Stimulated activated naive CD8-positive, alpha-beta T cell treated with anti-CD3 and anti-CD28 coated beads, Interleukin-15, amount 100 ng/mL, for 72 hours (primary cell): ENCODE measurements around the gene SYT9.

Source experiments
- ATAC-seq: fragments of 150-1000 bp; cut with Tn5 transposase; 2 replicates; pipeline ENCODE4 v1.10.0; 2021; ENCODE audit warnings: mild to moderate bottlenecking, moderate library complexity
- DNase-seq, 2 donors: peaks; one replicate each; pipeline ENCODE4 v3.0.0; 2021 to 2022
- H3K27ac Mint-ChIP-seq, 2 donors: one replicate each; pipeline ENCODE4 v1.8.0; 2022; ENCODE audit warnings: mild to moderate bottlenecking in 2 of 2, mixed read lengths in 2 of 2, moderate library complexity in 2 of 2
- H3K27me3 Mint-ChIP-seq: one replicate; pipeline ENCODE4 v1.8.0; 2022; ENCODE audit warnings: mixed read lengths
- H3K4me1 Mint-ChIP-seq: one replicate; pipeline ENCODE4 v1.8.0; 2022; ENCODE audit warnings: mild to moderate bottlenecking, mixed read lengths
- H3K4me3 Mint-ChIP-seq, 2 donors: one replicate each; pipeline ENCODE4 v1.8.0; 2022; ENCODE audit warnings: mild to moderate bottlenecking in 2 of 2, mixed read lengths in 2 of 2, moderate library complexity in 1 of 2
- H3K9me3 Mint-ChIP-seq, 2 donors: one replicate each; pipeline ENCODE4 v1.8.0; 2022; ENCODE audit warnings: mixed read lengths in 2 of 2

The SYT9 gene

DNA sequence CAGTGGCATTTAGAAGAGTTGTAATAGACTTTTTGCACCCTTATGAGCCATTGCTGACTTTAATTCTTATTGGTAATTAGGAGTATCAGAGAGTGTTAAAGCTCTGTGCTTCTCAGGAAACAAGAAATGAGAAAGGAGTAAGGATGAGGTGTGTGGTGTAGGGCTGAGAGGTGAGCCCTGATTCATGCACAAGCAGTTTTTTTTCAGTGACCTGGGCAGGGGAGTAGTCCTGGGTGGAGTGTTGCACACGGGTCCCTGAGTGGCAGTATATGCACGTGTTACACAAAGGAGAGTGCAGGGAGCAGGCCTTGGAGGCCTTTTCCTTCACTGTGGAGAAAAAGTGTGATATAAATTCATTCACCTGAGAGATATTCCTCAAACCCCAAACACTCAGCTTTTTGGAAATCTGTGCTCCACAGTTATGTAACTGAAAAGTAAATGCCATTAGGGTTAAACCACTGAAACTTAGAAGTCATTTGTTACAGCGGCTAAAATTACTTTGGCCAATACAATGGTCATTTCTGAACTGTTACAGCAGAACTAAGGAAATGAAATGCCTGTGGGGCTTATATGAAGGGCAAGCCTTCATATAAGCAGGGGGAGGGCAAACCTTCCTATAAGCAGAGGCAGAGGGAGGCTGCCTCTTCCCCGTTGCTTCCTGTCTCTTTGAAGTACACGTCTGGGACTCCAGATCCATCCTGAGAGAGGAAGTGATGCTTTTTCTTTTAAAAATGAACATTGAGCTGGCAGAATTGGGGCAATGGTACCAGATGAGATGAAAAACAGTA is 171.0 kb downstream of the SYT9 start:
- Mint-ChIP-seq H3K4me3 (no peak overlapping the region), H3K27ac (peak overlapping the region in 1 of 2 donors; percentile 71)
- ATAC-seq, result peak; percentile 72

GRCh38 chr11:7423946-7424345 is 172.2 kb downstream of the SYT9 start:
- ATAC-seq (no peak), DNase-seq (no peak)
- H3K4me1 Mint-ChIP-seq, result peaks cover 14% of the 10 kb centered on the region
- no peak overlapping the region for H3K4me3 Mint-ChIP-seq
- no peaks in the 10 kb centered on the region for H3K27me3 Mint-ChIP-seq
- H3K9me3 Mint-ChIP-seq, result no peaks in the 10 kb centered on the region
- no peak overlapping the region for H3K27ac Mint-ChIP-seq

More for the DNA sequence above, 171.0 kb downstream of the SYT9 start:
- no peaks in the 10 kb centered on the region for H3K9me3 Mint-ChIP-seq
- DNase-seq, result no peak
- peaks cover 14% of the 10 kb centered on the region for H3K4me1 Mint-ChIP-seq
- no peaks in the 10 kb centered on the region for H3K27me3 Mint-ChIP-seq

GRCh38 chr11:7427733-7428132 is 176.0 kb downstream of the SYT9 start:
- DNase-seq (no peak), ATAC-seq (no peak)
- no peaks in the 10 kb centered on the region for H3K9me3 Mint-ChIP-seq

DNA sequence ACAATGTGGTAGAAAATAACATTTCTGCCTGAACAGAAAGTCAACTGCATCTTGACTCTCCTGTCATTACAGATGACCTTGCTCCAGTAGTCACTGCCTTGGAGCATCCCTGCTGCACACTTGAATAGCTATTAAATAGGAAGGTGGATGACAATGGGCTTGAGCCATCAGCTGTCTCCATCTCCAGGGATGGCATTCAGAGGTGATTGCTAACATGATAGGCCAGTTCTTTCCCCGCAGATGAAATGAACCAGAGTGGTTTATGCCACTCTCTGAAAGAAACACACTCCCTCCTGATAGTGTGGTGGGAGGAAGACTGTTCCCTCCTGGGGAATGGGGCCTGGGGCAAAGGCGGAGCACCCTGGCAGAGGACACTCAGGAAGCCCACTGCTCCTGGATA is 176.5 kb downstream of the SYT9 start:
- Mint-ChIP-seq H3K4me1 (peaks cover 3% of the 10 kb centered on the region), H3K27ac (no peak overlapping the region), H3K9me3 (no peaks in the 10 kb centered on the region), H3K4me3 (no peak overlapping the region), H3K27me3 (no peaks in the 10 kb centered on the region)
- no peak for DNase-seq
- no peak for ATAC-seq

More at GRCh38 chr11:7427733-7428132, 176.0 kb downstream of the SYT9 start:
- Mint-ChIP-seq H3K27me3 (no peaks in the 10 kb centered on the region), H3K4me1 (peaks cover 8% of the 10 kb centered on the region), H3K27ac (peak overlapping the region in 1 of 2 donors; percentile 48), H3K4me3 (no peak overlapping the region)

- ATAC-seq, result no peak
- H3K4me3 Mint-ChIP-seq, result no peak overlapping the region
- no peaks in the 10 kb centered on the region for H3K9me3 Mint-ChIP-seq
- H3K27me3 Mint-ChIP-seq, result no peaks in the 10 kb centered on the region
- no peak overlapping the region for H3K27ac Mint-ChIP-seq
- no peak for DNase-seq
- no peaks in the 10 kb centered on the region for H3K4me1 Mint-ChIP-seq
Measured at GRCh38 chr11:7430496-7430895, 178.8 kb downstream of the SYT9 start.

GRCh38 chr11:7435176-7435575 is 183.5 kb downstream of the SYT9 start:
- Mint-ChIP-seq H3K4me1 (peaks cover 8% of the 10 kb centered on the region), H3K4me3 (no peak overlapping the region), H3K27me3 (no peaks in the 10 kb centered on the region), H3K27ac (no peak overlapping the region), H3K9me3 (peaks cover 0 to 4% of the 10 kb centered on the region in 2 donors)
- DNase-seq, result no peak
- ATAC-seq, result no peak

DNA sequence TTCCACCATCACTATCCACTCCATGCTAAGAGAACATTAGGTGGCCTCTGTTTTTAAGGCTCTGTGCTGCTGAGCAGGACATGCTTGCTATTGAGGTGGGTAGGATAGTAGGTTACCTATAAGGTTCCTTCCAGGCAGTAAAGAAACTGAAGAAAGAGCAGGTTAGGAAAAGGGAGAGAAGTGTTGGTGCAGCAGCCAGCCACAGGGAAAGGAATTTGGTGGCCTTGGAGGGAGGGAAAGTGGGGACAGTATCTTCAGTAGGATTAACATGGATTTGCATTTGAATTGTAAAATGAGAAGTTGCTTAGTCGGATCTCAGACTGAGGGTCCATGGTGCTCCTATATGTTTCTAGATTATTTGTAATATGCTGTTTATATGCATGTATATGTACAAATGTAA is 184.4 kb downstream of the SYT9 start:
- Mint-ChIP-seq H3K27ac (peak overlapping the region; percentile 39 to 92), H3K9me3 (peaks cover 0 to 4% of the 10 kb centered on the region in 2 donors), H3K4me1 (peaks cover 8% of the 10 kb centered on the region), H3K4me3 (peak overlapping the region in 1 of 2 donors; percentile 38), H3K27me3 (no peaks in the 10 kb centered on the region)
- ATAC-seq, result no peak
- no peak for DNase-seq

GRCh38 chr11:7436657-7437056 is 185.0 kb downstream of the SYT9 start:
- peak overlapping the region; percentile 38 to 62 for H3K4me3 Mint-ChIP-seq
- peaks cover 0 to 4% of the 10 kb centered on the region in 2 donors for H3K9me3 Mint-ChIP-seq
- peaks cover 8% of the 10 kb centered on the region for H3K4me1 Mint-ChIP-seq
- peak in 1 of 2 donors; percentile 13 for DNase-seq
- H3K27ac Mint-ChIP-seq, result peak overlapping the region in 1 of 2 donors; percentile 92
- no peaks in the 10 kb centered on the region for H3K27me3 Mint-ChIP-seq
- ATAC-seq, result peak; percentile 69

- no peak overlapping the region for H3K4me3 Mint-ChIP-seq
- no peak overlapping the region for H3K27ac Mint-ChIP-seq
- DNase-seq, result no peak
- H3K4me1 Mint-ChIP-seq, result peaks cover 8% of the 10 kb centered on the region
- no peaks in the 10 kb centered on the region for H3K27me3 Mint-ChIP-seq
- H3K9me3 Mint-ChIP-seq, result peaks cover 0 to 4% of the 10 kb centered on the region in 2 donors
- ATAC-seq, result no peak
Measured at GRCh38 chr11:7437696-7438095, 186.0 kb downstream of the SYT9 start.

DNA sequence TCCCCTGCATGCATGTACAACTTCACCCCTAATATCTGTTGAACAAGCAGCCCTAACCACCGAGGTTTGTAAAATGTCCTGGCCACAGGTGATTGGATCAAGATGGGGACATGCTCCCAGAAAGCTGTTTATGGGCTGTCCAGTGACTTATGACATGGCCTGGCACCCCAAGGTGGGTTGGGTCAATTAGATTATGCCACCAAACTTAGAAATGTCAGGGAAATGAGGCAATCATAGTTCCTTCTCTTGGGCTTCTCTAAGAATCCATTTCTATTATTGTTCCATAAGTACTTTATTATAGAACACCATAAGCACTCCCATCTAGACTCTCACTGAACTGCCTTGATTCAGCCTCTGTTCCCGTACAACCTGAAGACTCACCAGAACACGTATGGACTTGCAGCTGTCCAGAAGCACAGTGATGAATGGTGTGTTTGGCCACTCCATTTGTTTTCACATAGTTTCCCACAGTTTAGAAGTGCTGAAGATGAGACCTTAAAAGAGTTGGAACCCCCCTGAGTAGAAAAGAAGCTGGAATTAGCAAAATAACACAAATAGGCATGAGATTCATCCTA is 188.1 kb downstream of the SYT9 start:
- ATAC-seq (no peak), DNase-seq (no peak)
- H3K27me3 Mint-ChIP-seq, result no peaks in the 10 kb centered on the region
- H3K27ac Mint-ChIP-seq, result peak overlapping the region in 1 of 2 donors; percentile 1
- H3K9me3 Mint-ChIP-seq, result peaks cover 0 to 4% of the 10 kb centered on the region in 2 donors
- H3K4me1 Mint-ChIP-seq, result peaks cover 8% of the 10 kb centered on the region
- H3K4me3 Mint-ChIP-seq, result no peak overlapping the region

GRCh38 chr11:7442588-7443215 is 191.0 kb downstream of the SYT9 start:
- Mint-ChIP-seq H3K4me3 (no peak overlapping the region), H3K4me1 (no peaks in the 10 kb centered on the region), H3K27me3 (no peaks in the 10 kb centered on the region), H3K9me3 (no peaks in the 10 kb centered on the region), H3K27ac (no peak overlapping the region)
- DNase-seq, result peak; percentile 61 to 69
- peak; percentile 67 for ATAC-seq

- Mint-ChIP-seq H3K4me3 (no peak overlapping the region), H3K27me3 (no peaks in the 10 kb centered on the region), H3K9me3 (no peaks in the 10 kb centered on the region), H3K27ac (no peak overlapping the region), H3K4me1 (no peaks in the 10 kb centered on the region)
- ATAC-seq, result no peak
- no peak for DNase-seq
Measured at GRCh38 chr11:7444091-7444981, 192.6 kb downstream of the SYT9 start.

- H3K27ac Mint-ChIP-seq, result peak overlapping the region; percentile 72 to 79
- ATAC-seq (no peak), DNase-seq (no peak)
- no peak overlapping the region for H3K4me3 Mint-ChIP-seq
- no peaks in the 10 kb centered on the region for H3K9me3 Mint-ChIP-seq
- no peaks in the 10 kb centered on the region for H3K4me1 Mint-ChIP-seq
- no peaks in the 10 kb centered on the region for H3K27me3 Mint-ChIP-seq
Measured at GRCh38 chr11:7445564-7445963, 193.9 kb downstream of the SYT9 start.

- Mint-ChIP-seq H3K27me3 (no peaks in the 10 kb centered on the region), H3K27ac (no peak overlapping the region), H3K4me1 (no peaks in the 10 kb centered on the region), H3K9me3 (no peaks in the 10 kb centered on the region), H3K4me3 (no peak overlapping the region)
- DNase-seq (no peak), ATAC-seq (no peak)
Measured at GRCh38 chr11:7448201-7448600, 196.5 kb downstream of the SYT9 start.

DNA sequence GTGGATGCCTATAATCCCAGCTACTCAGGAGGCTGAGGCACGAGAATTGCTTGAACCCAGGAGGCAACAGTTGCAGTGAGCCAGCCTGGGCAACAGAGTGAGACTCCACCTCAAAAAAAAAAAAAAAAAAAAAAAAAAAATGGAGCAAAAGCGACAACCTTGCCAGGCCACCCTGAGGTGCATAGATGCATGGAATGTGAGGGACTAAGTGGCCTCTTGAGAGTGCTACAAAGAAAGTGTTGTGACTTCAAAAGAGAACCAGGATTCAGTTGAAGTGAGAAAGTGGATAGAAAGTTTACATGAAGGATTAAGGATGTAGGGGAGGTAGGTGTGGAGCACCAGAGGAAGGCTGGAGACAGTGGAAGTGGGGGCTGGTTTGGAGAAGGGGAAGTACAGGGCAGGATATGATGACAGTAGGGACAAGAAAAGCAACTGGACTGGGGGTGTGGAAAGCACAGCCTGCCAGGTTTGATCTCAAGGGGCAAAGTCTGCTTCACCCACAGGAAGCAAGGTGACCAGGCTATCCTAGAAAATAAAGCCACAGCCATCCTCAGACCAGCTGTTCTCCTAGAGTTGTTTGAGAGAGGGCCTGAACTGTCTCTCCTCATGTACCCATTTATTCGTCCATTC is 197.6 kb downstream of the SYT9 start:
- Mint-ChIP-seq H3K9me3 (no peaks in the 10 kb centered on the region), H3K27me3 (no peaks in the 10 kb centered on the region), H3K4me1 (no peaks in the 10 kb centered on the region), H3K27ac (peak overlapping the region in 1 of 2 donors; percentile 80), H3K4me3 (no peak overlapping the region)
- ATAC-seq, result no peak
- no peak for DNase-seq
